Measurements from ENCODE around the gene TMEM150C.
A peak's percentile ranks its signal among the peaks of the same experiment; 100 is the strongest.

Gene TMEM150C

DNA sequence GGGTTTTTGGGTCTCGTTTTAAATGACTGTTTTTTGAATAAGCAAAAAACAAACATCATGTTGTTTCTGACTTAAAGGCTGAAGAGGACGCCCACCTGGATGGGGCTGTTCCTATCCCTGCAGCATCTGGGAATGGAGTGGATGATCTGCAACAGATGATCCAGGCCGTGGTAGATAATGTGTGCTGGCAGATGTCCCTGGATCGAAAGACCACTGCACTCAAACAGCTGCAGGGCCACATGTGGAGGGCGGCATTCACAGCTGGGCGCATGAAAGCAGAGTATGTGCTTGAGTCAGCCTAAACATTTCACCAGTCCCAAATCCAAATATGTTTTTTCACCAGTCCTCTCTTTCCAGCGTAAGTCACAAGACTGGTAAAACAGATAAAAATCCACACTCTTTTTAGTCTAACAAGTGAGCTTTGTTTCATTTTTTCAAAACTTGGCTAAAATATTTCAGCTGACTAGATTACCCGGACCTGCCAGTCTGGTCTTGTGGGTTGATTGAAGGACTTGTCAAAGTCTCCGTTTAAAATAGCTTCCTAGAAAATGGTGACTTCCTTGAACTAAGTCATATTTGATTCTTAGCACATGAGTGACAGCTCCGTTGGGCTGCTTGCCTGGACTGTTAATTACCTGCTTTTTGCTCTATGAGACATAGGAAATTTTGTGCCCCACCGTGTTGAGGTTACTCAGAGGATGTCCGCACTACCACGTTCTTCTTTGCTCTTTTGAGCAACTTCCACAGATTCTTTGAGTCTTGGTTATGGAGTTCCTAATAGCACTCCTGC is 110.6 kb downstream of the TMEM150C start:
- Histone ChIP-seq H3K36me3 (ENCODE audit: low read depth) (peaks cover 85% of the 10 kb centered on the region), H3K27me3 (ENCODE audit: insufficient read depth, poor library complexity, severe bottlenecking) (no peaks in the 10 kb centered on the region), H3K9me3 (ENCODE audit: severe bottlenecking) (no peaks in the 10 kb centered on the region), H3K4me1 (ENCODE audit: insufficient read depth, poor library complexity, severe bottlenecking) (no peaks in the 10 kb centered on the region), H3K4me3 (ENCODE audit: severe bottlenecking) (no peak overlapping the region), H3K27ac (ENCODE audit: poor library complexity, severe bottlenecking) (no peak overlapping the region)
- TF ChIP-seq, protein P1, sequence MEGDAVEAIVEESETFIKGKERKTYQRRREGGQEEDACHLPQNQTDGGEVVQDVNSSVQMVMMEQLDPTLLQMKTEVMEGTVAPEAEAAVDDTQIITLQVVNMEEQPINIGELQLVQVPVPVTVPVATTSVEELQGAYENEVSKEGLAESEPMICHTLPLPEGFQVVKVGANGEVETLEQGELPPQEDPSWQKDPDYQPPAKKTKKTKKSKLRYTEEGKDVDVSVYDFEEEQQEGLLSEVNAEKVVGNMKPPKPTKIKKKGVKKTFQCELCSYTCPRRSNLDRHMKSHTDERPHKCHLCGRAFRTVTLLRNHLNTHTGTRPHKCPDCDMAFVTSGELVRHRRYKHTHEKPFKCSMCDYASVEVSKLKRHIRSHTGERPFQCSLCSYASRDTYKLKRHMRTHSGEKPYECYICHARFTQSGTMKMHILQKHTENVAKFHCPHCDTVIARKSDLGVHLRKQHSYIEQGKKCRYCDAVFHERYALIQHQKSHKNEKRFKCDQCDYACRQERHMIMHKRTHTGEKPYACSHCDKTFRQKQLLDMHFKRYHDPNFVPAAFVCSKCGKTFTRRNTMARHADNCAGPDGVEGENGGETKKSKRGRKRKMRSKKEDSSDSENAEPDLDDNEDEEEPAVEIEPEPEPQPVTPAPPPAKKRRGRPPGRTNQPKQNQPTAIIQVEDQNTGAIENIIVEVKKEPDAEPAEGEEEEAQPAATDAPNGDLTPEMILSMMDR (IDR thresholded peaks at IDR 0.05; ENCODE audit: poor library complexity, severe bottlenecking), result no peak
- no peak for ATAC-seq (ENCODE audit: low read depth)
- DNase-seq (ENCODE audit: low spot score), result no peak

DNA sequence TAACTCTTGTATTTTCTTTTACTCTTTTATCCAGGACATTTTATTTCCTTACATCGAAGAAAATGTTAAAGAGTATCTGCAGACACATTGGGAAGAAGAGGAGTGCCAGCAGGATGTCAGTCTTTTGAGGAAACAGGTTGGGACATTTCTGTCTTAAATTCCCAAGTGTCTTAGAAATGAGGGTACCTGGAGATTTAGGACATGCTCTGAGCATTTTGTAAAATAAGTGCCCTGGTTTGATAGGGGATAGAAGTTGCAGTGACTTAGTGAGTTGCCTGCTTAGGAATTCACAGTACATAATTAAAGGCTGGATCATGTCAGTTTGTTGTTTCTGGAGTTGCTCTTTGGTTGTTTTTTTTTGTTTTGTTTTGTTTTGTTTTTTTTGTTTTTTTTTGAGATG is 113.9 kb downstream of the TMEM150C start:
- TF ChIP-seq, protein P1 (IDR thresholded peaks at IDR 0.05; ENCODE audit: poor library complexity, severe bottlenecking), result no peak
- Histone ChIP-seq H3K27me3 (ENCODE audit: insufficient read depth, poor library complexity, severe bottlenecking) (no peaks in the 10 kb centered on the region), H3K4me1 (ENCODE audit: insufficient read depth, poor library complexity, severe bottlenecking) (no peaks in the 10 kb centered on the region), H3K36me3 (ENCODE audit: low read depth) (peaks cover 58% of the 10 kb centered on the region), H3K4me3 (ENCODE audit: severe bottlenecking) (no peak overlapping the region), H3K9me3 (ENCODE audit: severe bottlenecking) (no peaks in the 10 kb centered on the region), H3K27ac (ENCODE audit: poor library complexity, severe bottlenecking) (no peak overlapping the region)
- ATAC-seq (ENCODE audit: low read depth), result no peak
- DNase-seq (ENCODE audit: low spot score), result no peak

DNA sequence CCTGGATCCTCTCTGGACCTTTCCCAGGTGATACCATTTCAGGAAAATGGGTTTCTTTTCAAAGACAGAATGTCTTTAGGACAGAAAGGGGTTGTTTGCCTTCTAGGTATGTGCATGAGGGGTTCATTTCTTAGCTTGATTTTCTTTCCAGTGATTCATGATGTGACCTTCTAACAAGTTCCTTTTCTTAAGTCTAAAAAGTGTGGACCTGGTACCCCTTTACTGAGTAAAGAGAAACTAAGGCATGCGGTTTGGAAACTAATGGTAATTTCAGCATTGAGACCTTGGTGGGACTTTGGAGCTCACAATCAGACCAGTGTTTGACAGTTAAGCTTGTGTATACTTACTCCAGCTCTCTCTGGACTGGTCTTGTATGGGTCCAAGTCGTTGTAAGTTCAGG is 122.7 kb downstream of the TMEM150C start:
- ATAC-seq (ENCODE audit: low read depth), result no peak
- H3K9me3 ChIP-seq (ENCODE audit: severe bottlenecking), result no peaks in the 10 kb centered on the region
- no peaks in the 10 kb centered on the region for H3K27me3 ChIP-seq (ENCODE audit: insufficient read depth, poor library complexity, severe bottlenecking)
- peaks cover 16% of the 10 kb centered on the region; the same call in 1 of the 2 replicates for H3K36me3 ChIP-seq (ENCODE audit: low read depth)
- DNase-seq (ENCODE audit: low spot score), result no peak
- no peak overlapping the region for H3K4me3 ChIP-seq (ENCODE audit: severe bottlenecking)
- TF ChIP-seq, protein P1 (IDR thresholded peaks at IDR 0.05; ENCODE audit: poor library complexity, severe bottlenecking), result no peak
- H3K4me1 ChIP-seq (ENCODE audit: insufficient read depth, poor library complexity, severe bottlenecking), result peaks cover 19% of the 10 kb centered on the region
- H3K27ac ChIP-seq (ENCODE audit: poor library complexity, severe bottlenecking), result no peak overlapping the region

DNA sequence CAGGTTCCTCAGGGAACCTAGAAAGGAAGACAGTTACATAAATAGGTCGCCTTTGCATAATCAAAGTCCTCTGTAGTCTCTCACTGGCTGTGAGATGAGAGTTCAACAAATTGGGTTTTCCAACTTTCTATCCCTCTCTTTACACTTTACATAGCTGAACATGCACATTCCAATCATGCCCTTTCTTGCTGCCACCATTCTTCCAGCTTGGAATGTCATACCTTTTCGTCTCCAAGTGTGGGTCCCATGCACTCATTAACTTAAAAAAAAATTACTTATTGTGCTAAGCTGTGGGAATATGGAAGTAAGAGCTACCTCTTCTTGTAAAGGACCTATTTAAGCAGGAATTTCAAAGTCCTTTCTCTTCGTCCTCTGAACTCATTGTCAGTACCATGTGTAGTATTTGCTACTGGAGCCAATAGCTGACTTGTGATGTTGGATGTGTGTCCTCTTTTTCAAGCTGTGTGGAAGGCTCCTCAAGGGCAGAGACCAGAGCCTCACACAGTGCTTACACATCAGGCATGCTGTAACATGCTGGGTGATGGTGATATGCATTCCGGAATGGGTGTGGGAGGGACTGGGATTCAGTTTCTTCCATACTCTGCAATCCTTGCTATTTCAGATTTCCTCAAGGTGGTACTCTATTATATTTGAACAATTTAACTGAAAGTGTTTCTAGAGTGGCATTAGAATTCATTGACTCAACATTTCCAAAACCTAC is 124.3 kb downstream of the TMEM150C start:
- DNase-seq (ENCODE audit: low spot score) (peak; percentile 81), ATAC-seq (ENCODE audit: low read depth) (peak; percentile 100)
- Histone ChIP-seq H3K4me3 (ENCODE audit: severe bottlenecking) (no peak overlapping the region), H3K27me3 (ENCODE audit: insufficient read depth, poor library complexity, severe bottlenecking) (no peaks in the 10 kb centered on the region), H3K27ac (ENCODE audit: poor library complexity, severe bottlenecking) (peak overlapping the region; percentile 76), H3K36me3 (ENCODE audit: low read depth) (peaks cover 26% of the 10 kb centered on the region; the same call in 1 of the 2 replicates), H3K9me3 (ENCODE audit: severe bottlenecking) (no peaks in the 10 kb centered on the region), H3K4me1 (ENCODE audit: insufficient read depth, poor library complexity, severe bottlenecking) (peaks cover 33% of the 10 kb centered on the region)
- TF ChIP-seq, protein P1 (IDR thresholded peaks at IDR 0.05; ENCODE audit: poor library complexity, severe bottlenecking), result peak; percentile 10
